GF-D8 (cell line): ENCODE measurements around the gene KERA.
"Not testable (repeated sequence)": the region's sequence is repeated elsewhere in the genome, so short reads cannot be mapped to it uniquely, and the experiment has no call there.

Experiments
- DNase-seq: peaks from one replicate; lab custom pipeline; 2025; lab: John Stamatoyannopoulos, UW

The KERA gene, protein sequence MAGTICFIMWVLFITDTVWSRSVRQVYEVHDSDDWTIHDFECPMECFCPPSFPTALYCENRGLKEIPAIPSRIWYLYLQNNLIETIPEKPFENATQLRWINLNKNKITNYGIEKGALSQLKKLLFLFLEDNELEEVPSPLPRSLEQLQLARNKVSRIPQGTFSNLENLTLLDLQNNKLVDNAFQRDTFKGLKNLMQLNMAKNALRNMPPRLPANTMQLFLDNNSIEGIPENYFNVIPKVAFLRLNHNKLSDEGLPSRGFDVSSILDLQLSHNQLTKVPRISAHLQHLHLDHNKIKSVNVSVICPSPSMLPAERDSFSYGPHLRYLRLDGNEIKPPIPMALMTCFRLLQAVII

DNA sequence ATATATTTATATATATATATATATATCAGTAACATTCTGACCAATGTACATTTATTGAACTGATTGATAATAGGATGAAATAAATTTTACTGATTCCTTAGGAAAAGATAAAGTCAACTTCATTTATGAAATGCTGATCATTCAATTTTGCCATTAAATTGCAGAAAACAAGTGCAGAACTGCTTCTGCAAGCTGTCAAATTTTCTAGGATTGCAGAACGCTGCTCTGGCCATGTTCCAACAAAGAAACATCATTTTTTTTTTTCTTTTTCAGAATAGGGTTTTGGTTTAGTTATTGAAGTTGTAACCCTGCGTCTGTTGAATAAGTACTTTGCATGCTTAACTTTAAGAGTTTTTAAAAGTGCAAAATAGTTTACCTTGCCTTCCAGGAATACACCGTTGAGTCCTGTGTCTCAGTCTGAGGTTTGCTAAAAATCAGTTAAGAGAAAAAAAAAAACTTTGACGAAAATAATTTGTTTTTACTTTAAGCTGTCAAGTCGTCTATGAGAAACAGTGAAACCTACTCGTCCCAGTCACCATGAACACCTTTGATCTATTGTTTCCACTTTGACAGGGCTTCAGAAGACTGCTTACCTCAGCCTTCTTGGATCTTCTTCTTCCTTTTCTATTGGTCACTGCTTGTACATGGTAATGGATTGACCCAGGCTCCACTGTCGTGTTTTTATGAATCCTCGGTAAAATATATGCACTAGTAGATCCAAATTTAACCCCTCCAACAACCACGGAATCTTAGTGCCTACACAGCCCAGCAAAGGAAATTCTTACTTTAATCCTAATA is at the start of gene KERA:
TSS of gene KERA (minus strand) at position 657 of the 798 bp plus-strand sequence. CDS start 1,743 bp downstream, outside the sequence.
- no peak for DNase-seq

DNA sequence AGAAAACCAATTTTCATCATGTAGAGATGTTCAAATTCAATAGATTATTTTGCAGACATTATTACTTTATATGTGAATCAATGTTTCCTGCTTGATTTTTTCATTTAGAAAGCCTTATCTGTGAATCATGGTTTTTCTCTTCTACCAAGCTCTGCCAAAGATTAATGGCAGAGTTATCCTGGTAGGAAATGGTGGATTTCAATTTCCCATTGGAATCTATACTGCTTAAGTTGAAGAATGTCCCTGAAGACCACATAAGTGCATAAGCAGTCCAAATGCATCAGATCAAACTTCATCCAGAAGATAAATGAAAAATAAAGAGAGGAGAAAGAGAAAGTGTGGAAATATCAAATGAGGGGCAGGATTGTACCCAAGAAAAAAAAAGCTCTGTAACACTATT is 48.5 kb upstream of the KERA start:
- no peak for DNase-seq

DNA sequence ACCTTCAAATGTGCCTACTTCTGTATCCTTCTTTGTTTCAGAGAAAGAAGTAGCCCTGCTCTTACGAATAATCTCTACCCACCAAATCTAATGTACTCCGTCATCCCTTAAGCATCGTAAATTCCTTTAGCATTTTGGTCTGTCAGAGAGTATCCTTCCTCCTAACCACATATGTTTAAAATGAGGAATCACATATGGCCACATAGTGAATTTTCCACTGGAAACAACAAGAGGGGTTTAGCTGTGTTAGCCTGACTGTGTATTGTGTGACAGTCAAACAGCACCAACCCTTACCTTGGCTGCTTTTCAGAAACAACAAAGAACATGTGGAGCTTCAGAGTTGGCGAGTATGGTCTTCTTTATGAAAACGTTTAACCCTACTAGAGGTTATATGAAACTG is 48.0 kb upstream of the KERA start:
- no peak for DNase-seq

DNA sequence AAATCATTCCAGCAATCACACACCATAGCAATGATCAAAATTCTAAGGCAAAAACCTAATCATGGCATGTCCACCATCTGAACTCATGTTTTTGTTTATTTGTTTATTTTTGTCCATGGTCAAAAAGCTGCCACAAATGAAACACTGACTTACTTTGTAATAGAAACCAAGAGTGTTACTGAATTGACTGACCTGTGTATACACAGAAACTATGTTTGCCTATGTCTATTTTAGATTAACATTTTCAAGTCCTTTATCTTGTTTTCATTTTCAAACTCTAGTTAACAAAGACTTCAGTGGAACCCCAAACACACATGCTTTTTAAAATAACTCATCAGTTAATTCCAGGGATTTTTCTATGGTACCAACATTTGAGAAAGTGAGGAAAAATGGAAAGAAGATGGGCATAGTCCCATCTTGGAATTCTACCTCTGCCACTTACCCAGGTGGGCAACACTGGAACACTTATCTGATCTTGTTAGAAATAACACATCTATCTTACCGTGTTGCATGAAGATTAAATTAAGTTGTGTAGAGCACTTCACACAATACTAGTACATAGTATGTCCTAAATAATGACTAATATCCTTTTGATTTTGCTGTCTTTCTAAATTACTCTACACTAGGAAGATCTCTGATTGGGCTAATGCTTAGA is 47.1 kb upstream of the KERA start:
- DNase-seq, result no peak

DNA sequence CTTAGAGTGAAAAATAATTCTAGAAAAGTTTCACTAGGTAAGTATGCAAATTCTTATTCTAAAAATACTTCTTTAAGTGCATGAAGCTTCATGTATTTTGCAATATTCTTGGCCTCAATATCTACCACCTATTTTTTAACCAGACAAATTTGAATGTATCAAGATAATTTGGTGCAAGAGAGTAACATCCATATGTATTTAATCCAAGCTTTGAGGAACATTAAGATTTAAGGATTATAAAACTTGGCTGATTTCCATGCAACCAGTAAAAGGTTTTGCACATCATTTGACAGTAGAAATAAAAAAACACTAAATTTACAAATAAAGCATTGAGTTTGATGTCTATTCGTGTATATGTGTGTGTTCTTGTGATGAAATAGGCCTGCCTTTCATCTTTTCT is 45.8 kb upstream of the KERA start:
- DNase-seq, result no peak

DNA sequence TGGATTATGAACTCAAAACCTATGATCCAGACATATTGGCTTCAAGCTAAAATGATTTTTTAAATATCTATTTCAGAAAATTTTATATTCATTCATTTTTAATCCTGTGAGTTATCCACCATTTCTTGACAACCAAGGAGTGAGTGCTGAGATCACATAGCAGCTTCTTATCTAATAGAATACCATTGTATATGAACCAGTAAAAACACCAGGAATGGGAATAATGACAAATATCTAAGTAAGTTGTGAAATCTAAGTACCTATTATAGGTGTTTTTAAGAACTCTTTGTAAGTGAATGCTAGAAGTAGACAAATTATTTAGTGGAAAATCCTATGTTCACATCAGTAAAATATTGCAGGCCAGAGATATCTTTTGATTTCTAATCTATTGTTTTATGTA is 45.3 kb upstream of the KERA start:
- DNase-seq, result no peak

DNA sequence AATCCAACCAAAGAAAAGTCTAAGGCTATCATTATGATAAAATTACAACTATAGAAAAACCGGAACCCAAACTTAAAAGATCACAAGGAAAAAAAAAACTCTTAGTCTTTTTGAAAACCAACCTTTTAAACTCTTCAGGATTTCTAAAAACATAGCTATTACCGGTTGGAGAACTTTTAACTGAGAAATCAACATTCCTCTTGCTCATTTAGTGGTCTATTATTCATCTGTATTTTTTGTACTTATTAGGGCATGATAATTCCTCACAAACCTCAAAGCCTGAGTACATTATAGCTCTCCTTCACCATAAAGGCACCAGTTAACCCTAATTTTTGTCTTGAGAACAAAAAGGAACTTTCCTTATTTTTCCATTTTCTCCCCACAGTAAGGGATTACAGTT is 43.1 kb upstream of the KERA start:
- no peak for DNase-seq

DNA sequence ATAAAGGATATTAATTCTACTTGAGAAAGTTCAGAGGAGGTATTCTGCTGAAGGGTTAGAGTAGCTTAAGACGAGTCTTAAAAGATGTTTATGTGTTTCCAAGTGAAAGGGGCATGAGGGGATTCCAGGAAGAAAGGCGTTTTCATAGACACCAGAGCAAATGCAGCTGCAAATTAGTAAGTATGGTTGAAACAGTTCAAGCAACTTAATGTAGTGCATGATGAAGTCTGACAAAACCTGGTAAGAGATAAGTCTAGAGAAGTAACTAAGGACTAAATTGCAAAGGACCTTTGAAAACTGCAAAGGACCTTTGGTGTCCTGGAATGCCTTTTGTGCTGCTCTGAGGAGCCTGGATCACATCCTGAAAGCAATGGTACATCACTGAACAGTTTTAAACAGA is 42.0 kb upstream of the KERA start:
- DNase-seq, result no peak

DNA sequence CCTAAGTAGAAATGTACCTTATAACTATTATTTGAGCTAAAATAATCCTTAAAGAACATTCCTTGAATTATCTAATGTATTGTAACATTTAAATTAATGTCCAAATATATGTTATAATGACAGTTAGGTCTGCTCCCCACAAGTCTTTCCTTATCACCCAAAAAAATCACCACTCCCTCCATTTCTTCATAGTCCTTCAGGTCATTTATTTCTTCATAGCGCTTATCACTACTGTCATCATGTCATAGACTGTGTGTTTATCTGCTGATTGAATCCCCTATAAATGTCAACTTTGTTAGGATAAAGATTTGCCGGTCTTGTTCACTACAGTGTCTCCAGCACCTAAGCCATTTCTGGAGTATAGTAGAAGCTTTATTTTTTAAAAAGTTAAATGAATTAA is 41.5 kb upstream of the KERA start:
- peak; percentile 44 for DNase-seq

DNA sequence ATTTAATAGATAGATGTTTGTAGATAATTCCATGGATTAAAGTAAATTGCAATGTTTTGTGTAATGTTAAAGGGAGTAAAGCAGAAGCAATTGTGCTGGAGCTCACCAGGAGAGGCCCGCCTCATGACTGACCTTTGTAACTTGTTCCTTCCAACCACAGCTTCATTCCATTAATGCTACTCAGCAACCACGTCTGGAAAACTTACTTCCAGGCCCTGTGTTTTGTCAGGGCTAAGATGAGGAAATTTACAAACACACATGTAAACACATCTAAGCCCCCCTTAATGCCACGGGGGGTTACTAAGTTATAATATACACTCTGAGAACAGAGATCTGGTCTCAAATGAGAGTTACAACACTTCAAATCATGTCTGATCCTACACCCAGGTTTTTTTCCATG is 41.1 kb upstream of the KERA start:
- peak; percentile 41 for DNase-seq

DNA sequence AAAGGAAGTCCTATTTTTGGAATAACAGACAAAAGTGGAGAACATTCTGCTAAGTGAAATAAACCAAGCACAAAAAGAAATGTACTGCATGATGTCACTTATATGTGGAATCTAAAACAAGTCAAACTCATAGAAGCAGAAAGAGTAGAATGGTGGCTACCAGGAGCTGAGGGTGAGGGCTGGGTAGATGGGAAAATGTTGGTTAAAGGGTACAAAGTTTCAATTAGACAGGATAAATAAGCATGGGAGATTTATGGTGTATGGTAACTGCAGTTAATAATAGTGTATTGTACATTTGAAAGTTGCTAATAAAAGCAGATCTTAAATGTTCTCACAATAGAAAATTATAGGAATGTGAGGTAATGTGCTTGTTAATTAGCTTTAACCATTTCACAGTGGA is 40.6 kb upstream of the KERA start:
- no peak for DNase-seq

DNA sequence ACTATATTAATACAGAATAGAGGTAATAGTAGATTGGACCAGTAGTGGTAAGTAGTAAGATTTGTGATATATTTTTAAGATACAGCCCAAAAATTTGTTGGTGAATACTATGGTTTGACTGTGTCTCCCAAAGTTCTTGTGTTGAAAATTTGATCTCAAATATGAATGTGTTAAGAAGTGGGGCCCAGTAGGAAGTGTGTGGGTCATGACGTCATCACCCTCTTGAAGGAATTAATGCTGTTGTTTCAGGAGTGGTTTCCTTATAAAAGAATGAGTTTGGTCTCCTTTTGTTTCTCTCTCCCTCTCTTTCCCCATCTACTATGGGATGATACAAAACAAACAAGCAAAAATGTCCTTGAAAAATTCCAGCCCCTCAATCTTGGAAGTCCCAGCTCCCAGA is 37.1 kb upstream of the KERA start:
- DNase-seq, result no peak

DNA sequence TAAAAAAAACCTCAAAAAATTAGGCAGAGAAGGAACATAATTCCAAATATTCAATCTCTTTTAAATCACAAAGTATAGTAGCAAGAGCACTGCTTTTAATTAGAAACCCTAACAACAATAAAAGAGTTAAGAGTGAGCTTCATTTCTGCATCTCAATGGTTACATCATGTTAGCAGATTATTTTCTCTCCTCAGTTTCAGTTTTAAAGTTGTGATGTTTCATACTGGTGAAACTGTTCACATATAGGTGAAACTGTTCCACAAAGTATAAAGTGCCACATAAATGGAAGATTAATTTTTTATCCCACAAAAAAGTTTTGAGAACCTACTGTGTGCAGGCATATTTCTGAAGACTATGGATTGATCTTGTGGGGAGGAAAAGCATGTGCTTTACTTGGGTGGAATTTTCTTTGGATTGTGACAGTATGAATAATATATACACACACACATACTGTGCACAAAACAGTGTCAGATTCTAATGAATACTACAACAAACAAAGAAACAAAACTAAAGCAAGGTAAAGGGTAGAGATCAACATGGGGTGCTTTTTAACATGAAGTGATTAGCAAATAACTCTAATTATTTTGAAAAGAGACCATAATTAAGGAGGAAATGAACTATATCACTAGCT is 36.3 kb upstream of the KERA start:
- DNase-seq, result no peak

DNA sequence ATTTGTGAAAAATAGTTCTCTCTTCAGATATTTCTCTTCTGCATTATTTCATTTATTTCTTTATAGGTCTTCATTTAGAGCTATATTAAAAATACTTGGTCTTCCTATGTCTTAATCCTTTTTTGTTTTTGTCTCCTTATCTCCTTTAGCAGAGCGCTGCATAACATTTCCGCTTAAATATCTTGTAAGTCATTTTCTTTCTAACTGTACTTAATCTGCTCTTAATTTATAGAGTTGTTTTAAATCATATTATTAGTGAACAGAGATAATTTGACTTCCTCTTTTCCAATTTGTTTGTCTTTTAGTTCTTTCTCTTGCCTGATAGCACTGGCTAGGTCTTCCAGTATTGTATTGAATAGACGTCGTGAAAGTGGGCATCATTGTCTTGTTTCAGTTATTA is 35.5 kb upstream of the KERA start:
- no peak for DNase-seq

DNA sequence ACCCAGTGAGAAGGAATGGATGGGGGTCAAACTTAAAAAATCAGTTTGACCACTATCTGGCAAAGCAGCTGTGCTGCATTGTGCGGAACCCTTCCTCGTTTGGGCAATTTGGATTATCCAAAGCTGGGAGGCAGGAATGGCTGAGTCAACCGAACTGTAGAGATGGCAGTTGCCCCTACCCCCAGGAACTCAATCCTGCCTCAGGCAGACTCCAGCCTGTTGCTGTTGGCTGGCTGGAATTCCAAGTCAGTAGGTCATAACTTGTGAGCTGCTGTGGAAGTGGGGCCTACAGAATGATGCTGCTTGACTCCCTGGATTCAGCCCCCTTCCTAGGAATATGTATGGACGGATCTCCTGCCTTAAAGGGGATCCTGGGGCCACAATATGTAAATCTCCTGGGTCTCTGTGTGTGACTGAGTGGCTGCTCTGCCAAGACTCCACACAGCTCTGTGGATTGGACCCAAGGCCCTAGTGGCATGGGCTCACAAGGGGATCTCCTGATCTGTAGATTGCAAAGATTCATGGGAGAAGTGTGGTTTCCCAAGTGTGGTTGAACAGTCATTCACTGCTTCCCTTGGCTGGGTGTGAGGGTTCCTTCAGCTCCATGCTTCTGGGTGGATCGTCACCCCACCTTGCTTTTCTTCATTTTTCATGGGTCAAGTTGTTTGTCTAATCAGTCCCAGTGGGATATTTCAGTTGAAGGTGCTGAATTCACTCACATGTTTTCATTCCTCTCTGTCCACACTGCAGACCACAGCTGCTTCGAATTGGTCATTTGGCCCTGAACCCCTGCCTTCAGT is 34.3 kb upstream of the KERA start:
- no peak for DNase-seq

DNA sequence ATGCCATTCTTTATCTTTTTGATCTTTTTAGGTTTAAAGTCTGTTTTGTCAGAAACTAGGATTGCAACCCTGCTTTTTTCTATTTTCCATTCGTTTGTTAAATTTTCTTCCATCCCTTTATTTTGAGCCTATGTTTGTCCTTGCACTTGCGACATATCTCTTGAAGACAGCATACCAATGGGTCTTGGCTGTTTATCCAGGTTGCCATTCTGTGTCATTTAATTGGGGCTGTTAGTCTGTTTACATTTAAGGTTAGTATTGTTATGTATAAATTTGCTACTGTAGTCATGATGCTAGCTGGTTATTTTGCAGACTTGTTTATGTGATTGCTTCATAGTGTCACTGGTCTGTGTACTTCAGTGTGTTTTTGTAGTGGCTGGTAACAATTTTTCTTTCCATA is 32.1 kb upstream of the KERA start:
- not testable (repeated sequence) for DNase-seq

DNA sequence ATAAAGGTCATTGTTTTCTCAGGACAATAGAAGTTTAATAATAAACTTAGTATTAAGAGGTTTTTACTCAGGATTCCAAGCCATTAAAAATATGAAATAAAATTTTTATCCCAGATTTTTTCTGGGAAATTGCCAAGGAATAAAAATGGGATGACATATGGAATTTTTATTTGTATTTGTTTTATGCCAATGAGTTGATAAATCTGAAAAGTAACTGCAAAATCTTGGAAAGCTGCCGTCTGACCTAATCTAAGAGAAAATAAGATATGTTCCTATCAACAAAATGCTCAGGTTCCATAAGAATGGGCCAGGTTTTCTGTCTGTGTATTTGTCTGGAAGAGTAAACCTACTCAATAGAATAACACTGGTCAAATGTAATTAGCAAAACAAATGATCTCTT is 22.2 kb upstream of the KERA start:
- no peak for DNase-seq

DNA sequence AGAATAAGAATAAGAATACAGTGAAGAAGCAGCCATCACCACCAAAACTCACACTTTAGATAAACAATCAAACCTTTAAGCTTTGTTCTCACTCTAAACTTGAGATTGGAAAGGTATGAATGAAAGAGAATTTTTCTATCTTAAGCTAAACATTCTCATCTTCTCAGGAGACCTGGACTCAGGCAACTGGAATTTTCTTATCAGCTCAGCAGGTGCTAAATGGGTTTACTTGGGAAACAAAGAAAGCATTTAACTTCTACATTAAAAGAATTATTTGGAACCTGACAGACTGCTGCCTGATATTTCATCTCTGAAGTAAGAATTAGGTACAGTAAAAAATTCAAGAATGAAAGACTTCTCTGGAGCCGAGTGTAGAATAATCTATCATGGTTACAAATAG is 20.7 kb upstream of the KERA start:
- DNase-seq, result no peak

DNA sequence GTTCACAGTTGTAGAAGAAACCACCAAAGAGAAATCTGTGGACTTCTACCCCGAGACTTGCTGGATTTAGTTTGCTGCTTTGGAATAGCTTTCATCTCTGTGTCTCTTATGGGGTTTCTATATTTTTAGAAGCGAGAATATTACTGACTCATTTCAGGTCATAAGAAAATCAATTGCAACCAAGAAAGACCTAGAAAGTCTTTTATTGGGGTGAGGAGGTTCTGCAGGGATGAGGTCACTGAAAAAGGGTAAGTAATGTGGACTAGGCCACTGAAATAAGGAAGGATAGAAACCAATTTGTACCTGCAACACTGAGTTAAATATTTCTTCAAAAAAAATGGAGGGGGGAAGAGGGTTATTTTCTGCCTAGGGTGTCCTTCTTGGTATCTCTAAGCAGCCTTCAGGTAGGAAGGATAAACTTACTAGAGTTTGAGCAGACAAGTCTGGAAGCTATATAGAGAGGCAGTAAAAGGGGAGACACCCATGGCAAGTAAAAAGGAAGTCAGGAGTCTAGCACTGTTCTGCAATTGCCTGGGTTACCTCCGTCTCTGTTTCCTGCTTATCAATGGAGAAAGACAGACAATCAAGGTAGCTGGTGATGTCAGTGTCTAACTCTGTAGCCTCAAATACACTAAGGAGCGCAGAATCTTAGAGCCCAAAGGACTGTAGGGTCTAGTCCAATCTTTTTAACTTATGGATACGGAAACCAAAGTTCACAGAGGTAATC is 19.6 kb upstream of the KERA start:
- no peak for DNase-seq

DNA sequence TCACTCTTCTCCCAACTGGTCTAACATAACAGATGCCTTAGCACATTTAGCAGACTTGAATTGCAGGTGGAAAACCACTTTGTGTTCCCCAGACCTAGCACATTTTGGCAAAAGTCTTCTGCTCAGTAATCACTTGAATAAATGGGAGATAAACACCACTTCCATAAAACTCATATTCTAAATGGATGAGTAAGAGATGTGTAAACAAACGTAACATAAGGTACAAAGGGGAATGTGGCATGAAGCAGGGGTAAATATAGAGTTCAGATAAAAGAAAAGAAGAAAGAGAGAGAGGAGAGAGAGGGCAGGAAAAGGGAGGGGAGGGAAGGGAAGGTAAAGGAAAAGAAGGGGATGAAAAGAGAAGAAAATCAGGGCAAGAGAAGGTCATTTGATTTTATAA is 17.0 kb upstream of the KERA start:
- no peak for DNase-seq

DNA sequence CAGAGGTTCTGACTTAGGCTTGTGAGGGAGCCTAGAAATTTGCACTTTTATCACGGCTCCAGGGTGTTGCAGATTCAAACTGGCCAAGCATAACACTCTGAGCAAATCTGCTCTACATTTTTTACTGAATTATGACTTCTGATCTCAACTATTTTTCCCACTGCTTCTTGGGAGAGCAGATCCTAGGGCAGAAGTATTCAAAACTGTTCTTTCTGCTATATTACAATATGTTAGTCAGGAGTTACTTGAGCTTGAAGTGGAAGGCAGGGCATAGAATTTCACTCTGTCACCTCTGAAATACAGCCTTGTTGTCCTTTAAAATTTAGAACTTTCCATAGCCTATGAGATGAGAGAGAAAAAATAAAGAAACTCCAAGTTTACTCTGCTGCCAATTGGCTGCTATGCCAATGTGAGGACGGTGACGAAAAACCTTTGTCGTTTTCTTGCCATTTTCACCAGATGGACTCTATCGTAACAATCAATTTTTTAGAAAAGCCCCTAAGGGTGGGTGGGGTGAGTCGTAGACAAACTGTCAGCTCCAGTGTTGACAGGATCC is 16.4 kb upstream of the KERA start:
- DNase-seq, result no peak
